Hematopoietic multipotent progenitor cell treated with erythropoietin and hydrocortisone succinate and interleukin-3 and kit ligand, for 8 days (in vitro differentiated cells): Measurements from ENCODE around the gene CYP21A2.

ENCODE experiments used
- DNase-seq: peaks from one replicate; pipeline ENCODE4 v3.0.0-alpha.2; 2015

CYP21A2 gene

DNA sequence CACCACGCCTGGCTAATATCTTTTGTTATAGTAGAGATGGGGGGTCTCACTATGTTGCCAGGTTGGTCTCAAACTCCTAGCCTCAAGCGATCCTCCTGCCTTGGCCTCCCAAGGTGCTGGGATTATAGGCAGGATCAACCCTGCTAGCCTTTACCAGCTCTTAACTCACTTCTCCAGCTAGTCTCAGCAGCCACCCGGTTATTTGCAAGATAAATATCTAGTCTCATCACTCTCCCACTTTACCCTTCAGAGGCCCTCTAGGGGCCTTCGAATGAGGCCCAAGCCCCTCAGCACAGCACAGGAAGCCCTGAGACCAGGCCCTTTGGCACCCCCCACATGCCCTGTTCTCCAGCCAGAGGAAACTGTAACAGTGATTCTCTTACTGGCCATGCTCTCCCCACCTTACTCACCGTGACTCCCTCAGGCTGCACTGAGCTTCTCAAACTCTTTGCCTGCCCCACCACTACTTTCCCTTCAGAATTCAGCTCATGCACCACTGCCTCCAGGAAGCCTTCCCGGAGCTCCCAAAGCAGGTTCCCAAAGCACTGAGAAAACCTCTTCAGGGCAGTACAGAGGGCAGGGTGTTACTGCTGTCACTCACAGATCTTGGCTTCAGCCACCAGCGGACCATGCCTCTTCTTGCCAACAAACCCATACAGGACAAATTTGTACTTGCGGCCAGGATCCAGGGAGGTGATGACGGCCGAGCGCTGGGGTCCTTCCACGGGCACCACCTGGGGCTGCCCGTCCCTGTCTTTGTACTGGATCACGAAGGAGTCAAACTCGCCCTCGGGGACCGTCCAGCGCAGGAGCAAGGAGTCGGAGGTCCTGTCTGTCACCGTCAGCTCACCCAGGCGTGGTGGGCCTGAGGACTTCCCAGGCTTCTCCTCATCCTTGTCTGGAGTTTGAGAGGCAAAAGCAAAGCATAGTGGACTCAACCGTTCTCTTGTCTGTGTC lies 45.9 kb downstream of the CYP21A2 start:
- no peak for DNase-seq

DNA sequence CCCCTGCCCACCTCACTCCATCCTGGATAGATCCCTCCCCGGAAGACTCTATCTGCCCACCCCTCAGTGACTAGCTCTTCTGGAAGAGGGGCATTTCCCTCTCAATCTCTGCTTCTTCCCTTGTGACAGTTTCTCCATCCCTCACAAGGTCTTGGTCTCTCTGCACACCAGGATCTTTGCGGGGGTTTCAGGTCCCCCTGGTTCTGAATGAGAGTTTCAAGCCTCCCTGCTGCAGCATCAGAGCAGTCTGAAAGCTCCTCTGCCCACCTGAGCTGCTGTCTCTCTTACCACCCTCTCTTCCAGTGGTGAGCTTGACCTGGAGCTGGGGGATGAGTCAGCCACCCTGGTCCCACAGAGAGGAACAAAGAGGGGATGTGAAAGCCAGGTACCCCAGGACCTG lies 46.6 kb downstream of the CYP21A2 start:
- no peak for DNase-seq

DNA sequence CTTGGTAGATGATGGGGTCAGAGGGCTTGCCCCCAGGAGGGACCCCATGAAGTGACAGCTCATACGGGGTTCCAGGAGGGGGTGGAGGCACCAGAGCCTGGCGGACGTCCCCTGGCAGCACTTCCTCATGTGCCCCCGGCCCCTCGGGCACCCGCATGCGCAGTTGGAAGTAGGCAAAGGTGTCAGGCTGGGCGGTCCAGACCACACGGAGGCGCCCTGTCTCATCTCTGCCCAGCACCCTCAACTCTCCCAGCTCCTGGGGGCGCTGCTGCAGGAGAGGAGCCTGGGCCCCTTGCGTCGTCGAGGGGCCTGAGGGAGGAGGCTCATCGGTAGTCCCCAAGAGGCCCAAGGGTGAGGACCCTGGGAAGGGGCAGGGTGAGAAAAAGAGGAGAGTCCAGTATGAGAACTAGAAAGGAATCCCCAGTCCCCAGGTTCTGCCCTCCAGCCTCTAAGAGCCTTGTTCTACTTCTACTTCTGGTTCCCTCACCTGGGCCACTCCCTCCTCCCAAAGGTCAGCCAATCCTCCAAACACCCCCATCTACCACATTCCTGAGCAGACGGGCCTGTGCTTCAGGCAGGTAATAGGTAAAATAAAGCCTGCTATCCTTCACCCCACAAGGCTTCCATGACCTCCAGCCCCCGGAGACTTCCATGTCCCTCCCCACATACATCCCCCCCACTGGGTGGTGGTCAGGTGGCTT lies 47.7 kb downstream of the CYP21A2 start:
- no peak for DNase-seq

DNA sequence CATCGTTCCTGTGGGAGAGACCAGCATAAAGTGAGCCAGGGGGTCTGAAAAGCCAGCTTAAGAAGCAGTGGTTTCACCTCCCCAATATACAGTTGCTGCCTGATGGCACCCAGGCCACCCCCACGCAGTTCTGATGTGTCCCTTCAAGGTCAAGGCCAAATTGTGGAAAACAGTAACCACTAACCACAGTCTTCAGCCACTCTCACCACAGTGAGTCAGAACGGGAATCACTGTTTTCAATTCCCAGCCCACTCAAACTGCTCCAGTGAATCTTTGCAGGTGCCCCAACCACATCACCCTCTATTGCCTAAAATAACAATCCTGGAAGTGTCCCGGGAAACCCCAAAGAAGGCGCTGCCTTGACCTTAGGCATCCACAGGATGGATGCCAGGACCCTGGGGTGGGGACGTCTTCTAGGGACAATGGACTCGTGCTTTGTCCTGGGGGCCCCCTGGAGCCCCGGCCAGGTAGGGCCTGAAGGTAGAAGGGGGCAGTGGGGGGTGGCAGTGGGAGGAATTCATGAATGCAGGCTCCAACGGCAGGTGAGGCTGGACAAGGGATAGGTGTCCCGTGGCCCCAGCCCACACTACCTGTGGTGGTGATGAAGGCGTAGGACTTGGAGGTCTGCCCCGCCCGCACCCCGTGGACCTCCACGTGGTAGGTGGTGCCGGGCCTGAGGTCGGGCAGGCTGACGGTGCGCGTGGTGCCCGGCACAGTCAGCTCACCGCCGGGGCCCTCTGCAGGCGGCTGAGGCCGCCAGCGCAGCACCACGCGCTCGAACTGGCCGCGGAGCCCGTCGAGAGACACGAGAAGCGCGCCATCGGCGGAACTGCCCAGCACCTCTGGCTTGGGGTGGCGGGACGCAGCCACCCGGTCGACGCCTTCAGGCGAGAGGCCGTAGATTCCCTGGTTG lies 48.7 kb downstream of the CYP21A2 start:
- DNase-seq = no peak

DNA sequence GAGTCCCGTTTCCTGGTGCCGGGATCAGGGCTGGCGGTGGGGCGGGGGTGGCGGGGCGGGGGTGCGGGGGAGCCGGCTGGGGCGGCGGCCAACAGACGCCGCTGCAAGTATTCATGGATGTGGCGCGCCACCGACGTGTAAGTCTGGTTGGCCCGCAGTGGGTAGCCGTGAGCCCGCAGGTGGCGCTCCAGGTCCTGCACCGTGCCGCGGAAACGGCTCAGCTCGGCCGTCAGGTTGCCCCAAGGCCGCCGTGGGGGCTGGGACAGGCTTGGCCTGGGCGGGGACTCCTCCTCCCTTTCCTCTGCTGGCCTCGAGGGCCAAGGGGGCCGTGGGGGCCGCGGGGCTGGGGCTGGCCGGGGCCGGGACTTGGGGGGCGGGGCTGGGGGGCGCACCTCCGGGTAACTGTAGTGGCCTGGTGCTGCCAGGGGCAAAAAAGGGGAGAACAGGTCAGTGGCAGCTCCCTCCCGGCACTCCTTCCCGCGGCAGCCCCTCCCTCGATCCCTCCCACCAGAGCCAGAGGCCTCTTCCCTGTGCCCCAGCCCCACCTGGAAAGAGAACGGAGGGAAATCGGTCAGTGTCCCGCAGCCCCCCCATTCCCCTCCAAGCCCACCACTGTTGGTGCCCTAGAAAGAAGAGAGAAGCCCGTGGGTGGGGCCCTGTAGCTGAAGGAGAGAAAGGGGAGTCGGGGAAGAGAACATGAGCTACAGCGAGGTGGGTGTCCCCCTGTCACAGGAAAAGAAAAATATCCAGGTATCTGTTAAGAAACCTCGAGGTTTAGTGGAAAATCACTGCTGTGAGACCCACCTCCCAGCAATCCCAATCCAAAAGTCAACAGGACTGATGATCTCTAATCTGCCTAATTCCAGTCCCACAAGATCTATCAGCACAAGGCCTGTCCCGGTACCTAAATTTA lies 49.6 kb downstream of the CYP21A2 start:
- DNase-seq = peak; percentile 86

DNA sequence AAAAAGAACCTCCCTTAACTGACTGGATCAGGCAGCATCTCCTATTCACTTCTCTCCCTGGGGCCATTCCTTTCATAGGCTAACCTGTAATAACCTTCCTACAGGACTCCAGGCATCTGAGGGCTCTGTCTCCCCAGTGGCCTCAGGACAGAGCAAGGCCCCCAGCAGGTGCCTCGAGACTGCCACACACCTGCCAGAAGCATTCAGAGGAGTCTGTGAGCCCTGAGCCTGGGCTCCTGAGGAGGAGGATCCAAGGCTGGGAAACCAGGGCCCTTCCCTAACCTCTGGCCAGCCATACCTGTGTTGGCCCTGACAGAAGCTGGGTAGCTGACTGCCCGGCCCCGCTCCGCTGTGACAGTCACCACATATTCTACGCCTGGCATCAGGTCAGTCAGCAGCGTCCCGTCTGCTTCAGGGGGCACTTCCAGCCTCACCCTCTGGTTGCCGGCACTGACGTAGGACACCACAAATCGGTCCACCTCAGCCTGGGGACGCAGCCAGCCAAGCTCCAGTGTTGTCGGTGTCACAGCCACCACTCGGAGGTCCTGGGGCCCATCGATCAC lies 50.4 kb downstream of the CYP21A2 start:
- DNase-seq = no peak

DNA sequence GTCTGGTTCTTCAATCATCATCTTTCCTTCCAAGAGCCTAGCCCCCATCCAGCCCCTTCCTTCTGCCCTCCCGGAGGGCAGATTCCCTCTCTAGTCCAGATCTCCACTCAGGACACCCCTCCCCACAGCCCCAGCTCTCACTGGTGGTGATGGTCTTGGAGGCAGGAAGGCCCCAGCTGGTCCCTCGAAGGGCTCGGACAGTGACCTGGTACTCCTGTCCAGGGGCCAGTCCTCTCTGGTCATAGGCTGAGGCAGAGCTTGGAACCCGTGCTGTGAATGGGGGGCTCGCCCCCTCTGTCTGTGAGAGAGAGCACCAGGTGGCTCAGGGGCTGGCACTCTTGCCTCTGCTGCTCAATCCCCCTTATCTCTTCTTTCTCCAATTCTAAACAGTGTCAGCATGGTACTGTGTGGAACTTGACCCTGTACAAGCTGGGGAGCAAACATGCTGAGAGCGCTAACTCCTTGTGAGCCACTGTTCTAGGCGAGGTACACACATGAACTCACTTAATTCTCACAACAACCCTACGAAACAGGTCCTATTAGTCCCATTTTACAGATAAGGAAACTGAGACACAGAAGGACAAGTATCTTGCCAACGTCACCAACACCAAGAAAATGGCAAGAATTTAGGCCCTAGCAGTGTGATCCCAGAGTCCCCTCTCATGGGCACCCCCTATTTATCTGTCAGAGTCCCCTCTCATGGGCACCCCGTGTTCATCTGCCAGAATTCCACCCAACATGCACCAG lies 51.0 kb downstream of the CYP21A2 start:
- DNase-seq = no peak
